GM21529 (cell line): ENCODE results near the gene MME.
"Not testable (repeated sequence)": the region's sequence is repeated elsewhere in the genome, so short reads cannot be mapped to it uniquely, and the experiment has no call there.

Experiments
- ATAC-seq: cut with Tn5 transposase; IDR thresholded peaks from one replicate; pipeline ENCODE4 v1.9.1; 2021; ENCODE audit not compliant: unreplicated experiment

The MME gene

GRCh38 chr3:155189478-155189877 lies 109.4 kb downstream of the MME start:
- no peak for ATAC-seq

GRCh38 chr3:155190691-155191090 lies 110.6 kb downstream of the MME start:
- ATAC-seq = no peak

GRCh38 chr3:155192957-155193746 lies 113.0 kb downstream of the MME start:
- ATAC-seq = no peak

- ATAC-seq = no peak
These were observed 113.7 kb downstream of the MME start for GRCh38 chr3:155193868-155194267.

GRCh38 chr3:155194973-155195957 lies 115.1 kb downstream of the MME start:
- no peak for ATAC-seq

- ATAC-seq = no peak
These were observed 116.3 kb downstream of the MME start for GRCh38 chr3:155196131-155197021.

GRCh38 chr3:155197786-155198185 lies 117.7 kb downstream of the MME start:
- ATAC-seq = no peak

GRCh38 chr3:155202626-155203025 lies 122.5 kb downstream of the MME start:
- no peak for ATAC-seq

GRCh38 chr3:155204851-155205250 lies 124.7 kb downstream of the MME start:
- no peak for ATAC-seq

GRCh38 chr3:155208183-155208800 lies 128.2 kb downstream of the MME start:
- no peak for ATAC-seq

GRCh38 chr3:155210736-155211135 lies 130.6 kb downstream of the MME start:
- no peak for ATAC-seq

- ATAC-seq = no peak
These were observed 131.1 kb downstream of the MME start for GRCh38 chr3:155211266-155211665.

- ATAC-seq = no peak
These were observed 131.8 kb downstream of the MME start for GRCh38 chr3:155211940-155212339.

GRCh38 chr3:155216007-155216406 lies 135.9 kb downstream of the MME start:
- ATAC-seq = not testable (repeated sequence)

- ATAC-seq = no peak
These were observed 137.5 kb downstream of the MME start for GRCh38 chr3:155217591-155217990.

GRCh38 chr3:155218462-155218861 lies 138.3 kb downstream of the MME start:
- ATAC-seq = no peak

GRCh38 chr3:155219106-155219505 lies 139.0 kb downstream of the MME start:
- no peak for ATAC-seq

GRCh38 chr3:155225417-155225816 lies 145.3 kb downstream of the MME start:
- no peak for ATAC-seq

GRCh38 chr3:155227141-155227540 lies 147.0 kb downstream of the MME start:
- ATAC-seq = no peak

- ATAC-seq = no peak
These were observed 148.6 kb downstream of the MME start for GRCh38 chr3:155228676-155229075.
